ENCODE results near the gene KIRREL3. TPM values are rescaled to one million over a fixed set of nuclear protein-coding genes. Genes with fewer than 3 reads are reported as not detected.

The KIRREL3 gene
- total and polyA plus RNA-seq, 9 of the 15 experiments (the other 6 are each of a cell fraction or from before 2014, with no cell fraction given), result 0.04 to 0.10 TPM; not detected in 7

DNA sequence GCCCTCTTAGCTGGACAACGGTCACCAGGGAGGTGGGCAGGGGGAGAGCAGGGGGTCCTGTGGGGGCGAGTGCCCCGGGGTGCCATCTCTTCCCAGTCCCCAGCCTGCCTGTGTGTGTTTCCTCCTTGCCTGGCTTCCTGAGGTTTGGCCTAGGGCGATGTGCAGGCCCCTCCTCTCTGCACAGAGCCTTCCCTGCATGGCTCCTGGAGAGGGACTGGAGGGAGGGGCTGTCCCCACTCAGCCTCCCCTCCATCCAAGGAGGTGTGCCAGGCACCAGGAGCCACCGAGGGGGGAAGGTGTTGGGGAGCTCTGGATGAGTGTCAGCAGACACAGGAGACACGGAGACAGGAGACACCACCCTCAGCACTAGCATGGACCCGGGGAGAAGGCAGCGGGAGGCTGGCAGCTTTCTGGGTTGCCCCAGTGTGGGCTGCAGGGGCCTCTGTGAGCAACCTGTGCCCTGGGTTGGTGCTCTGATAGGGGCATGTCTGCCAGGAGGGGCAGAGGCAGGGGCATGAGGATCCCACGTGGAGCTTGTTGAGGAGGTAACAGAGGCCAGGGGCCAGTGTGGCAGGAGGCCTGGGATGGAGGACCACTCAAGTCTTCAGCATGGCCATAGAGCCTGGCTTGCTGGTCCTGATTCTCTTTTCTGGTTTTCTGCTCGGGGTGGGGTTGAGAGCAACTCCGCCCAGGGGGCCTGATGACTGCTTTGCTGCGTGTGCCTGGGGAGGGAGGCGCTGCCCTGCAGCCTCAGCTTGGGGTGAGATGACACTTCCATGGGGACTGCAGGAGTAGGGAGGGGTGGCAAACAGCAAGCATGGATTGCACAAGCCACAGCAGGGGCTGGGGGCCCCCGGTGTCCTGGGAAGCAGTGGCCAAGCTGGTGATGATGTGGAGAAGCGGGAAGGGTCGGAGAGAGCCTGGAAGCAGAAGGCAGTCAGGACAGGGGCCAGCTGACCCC is 566.3 kb downstream of the KIRREL3 start:
- peak; percentile 19 for ATAC-seq
- in situ Hi-C loops (cut with MboI), result no loop called here
- TF ChIP-seq, protein P1, sequence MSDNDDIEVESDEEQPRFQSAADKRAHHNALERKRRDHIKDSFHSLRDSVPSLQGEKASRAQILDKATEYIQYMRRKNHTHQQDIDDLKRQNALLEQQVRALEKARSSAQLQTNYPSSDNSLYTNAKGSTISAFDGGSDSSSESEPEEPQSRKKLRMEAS (CRISPR knock-in tag; IDR thresholded peaks at IDR 0.05), result no peak
- TF ChIP-seq MBD2 (IDR thresholded peaks at IDR 0.05; ENCODE audit: borderline replicate concordance, low read depth) (no peak), NR1H2 (CRISPR knock-in tag; IDR thresholded peaks at IDR 0.05) (no peak), NELFE (IDR thresholded peaks at IDR 0.05; ENCODE audit: insufficient read depth, insufficient read length) (no peak), HDAC6 (IDR thresholded peaks at IDR 0.05; ENCODE audit: low read depth, low read length) (no peak), CSDE1 (IDR thresholded peaks at IDR 0.05) (no peak)
- TF ChIP-seq, protein P2, sequence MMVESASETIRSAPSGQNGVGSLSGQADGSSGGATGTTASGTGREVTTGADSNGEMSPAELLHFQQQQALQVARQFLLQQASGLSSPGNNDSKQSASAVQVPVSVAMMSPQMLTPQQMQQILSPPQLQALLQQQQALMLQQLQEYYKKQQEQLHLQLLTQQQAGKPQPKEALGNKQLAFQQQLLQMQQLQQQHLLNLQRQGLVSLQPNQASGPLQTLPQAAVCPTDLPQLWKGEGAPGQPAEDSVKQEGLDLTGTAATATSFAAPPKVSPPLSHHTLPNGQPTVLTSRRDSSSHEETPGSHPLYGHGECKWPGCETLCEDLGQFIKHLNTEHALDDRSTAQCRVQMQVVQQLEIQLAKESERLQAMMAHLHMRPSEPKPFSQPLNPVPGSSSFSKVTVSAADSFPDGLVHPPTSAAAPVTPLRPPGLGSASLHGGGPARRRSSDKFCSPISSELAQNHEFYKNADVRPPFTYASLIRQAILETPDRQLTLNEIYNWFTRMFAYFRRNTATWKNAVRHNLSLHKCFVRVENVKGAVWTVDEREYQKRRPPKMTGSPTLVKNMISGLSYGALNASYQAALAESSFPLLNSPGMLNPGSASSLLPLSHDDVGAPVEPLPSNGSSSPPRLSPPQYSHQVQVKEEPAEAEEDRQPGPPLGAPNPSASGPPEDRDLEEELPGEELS (CRISPR knock-in tag; IDR thresholded peaks at IDR 0.05; ENCODE audit: borderline replicate concordance), result no peak
- TF ChIP-seq, protein P3, sequence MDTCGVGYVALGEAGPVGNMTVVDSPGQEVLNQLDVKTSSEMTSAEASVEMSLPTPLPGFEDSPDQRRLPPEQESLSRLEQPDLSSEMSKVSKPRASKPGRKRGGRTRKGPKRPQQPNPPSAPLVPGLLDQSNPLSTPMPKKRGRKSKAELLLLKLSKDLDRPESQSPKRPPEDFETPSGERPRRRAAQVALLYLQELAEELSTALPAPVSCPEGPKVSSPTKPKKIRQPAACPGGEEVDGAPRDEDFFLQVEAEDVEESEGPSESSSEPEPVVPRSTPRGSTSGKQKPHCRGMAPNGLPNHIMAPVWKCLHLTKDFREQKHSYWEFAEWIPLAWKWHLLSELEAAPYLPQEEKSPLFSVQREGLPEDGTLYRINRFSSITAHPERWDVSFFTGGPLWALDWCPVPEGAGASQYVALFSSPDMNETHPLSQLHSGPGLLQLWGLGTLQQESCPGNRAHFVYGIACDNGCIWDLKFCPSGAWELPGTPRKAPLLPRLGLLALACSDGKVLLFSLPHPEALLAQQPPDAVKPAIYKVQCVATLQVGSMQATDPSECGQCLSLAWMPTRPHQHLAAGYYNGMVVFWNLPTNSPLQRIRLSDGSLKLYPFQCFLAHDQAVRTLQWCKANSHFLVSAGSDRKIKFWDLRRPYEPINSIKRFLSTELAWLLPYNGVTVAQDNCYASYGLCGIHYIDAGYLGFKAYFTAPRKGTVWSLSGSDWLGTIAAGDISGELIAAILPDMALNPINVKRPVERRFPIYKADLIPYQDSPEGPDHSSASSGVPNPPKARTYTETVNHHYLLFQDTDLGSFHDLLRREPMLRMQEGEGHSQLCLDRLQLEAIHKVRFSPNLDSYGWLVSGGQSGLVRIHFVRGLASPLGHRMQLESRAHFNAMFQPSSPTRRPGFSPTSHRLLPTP (IDR thresholded peaks at IDR 0.05; ENCODE audit: borderline replicate concordance, extremely low read depth, insufficient read length), result no peak
- TF ChIP-seq, protein P4, sequence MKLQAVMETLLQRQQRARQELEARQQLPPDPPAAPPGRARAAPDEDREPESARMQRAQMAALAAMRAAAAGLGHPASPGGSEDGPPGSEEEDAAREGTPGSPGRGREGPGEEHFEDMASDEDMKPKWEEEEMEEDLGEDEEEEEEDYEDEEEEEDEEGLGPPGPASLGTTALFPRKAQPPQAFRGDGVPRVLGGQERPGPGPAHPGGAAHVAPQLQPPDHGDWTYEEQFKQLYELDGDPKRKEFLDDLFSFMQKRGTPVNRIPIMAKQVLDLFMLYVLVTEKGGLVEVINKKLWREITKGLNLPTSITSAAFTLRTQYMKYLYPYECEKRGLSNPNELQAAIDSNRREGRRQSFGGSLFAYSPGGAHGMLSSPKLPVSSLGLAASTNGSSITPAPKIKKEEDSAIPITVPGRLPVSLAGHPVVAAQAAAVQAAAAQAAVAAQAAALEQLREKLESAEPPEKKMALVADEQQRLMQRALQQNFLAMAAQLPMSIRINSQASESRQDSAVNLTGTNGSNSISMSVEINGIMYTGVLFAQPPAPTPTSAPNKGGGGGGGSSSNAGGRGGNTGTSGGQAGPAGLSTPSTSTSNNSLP (IDR thresholded peaks at IDR 0.05; ENCODE audit: borderline replicate concordance, low read depth, low read length), result no peak
- TF ChIP-seq, protein P5, sequence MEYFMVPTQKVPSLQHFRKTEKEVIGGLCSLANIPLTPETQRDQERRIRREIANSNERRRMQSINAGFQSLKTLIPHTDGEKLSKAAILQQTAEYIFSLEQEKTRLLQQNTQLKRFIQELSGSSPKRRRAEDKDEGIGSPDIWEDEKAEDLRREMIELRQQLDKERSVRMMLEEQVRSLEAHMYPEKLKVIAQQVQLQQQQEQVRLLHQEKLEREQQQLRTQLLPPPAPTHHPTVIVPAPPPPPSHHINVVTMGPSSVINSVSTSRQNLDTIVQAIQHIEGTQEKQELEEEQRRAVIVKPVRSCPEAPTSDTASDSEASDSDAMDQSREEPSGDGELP (CRISPR knock-in tag; IDR thresholded peaks at IDR 0.05; ENCODE audit: borderline replicate concordance), result no peak

More for the DNA sequence above, 566.3 kb downstream of the KIRREL3 start:
- Histone ChIP-seq H3K4me3 (no peak overlapping the region), H3K9ac (ENCODE audit: insufficient read depth in 1 of 2, low read depth in 2 of 2, low read length in 2 of 2) (peak overlapping the region in 1 of 2 experiments; percentile 35; a peak in 1 of 4 replicates), H3K9me1 (ENCODE audit: control insufficient read depth, insufficient read depth, low read length) (no peaks in the 10 kb centered on the region), H3K27me3 (ENCODE audit: control insufficient read depth in 2 of 2, insufficient read depth in 2 of 2, low read length in 2 of 2) (peaks cover 0 to 42% of the 10 kb centered on the region in 2 experiments; a peak in 3 of 5 replicates), H2AFZ (ENCODE audit: low read depth, low read length) (no peak overlapping the region), H3K36me3 (ENCODE audit: control insufficient read depth, insufficient read depth, low read length) (no peaks in the 10 kb centered on the region), H3K4me2 (ENCODE audit: insufficient read depth, low read length) (no peak overlapping the region), H3K79me2 (ENCODE audit: control insufficient read depth, insufficient read depth, low read length) (no peaks in the 10 kb centered on the region), H4K20me1 (replicated peaks; ENCODE audit: control insufficient read depth, insufficient read depth, low read length) (peaks cover 8% of the 10 kb centered on the region), H3K4me1 (replicated peaks in 1 of 2; ENCODE audit: control insufficient read depth in 2 of 2, insufficient read depth in 2 of 2, low read length in 2 of 2) (peaks cover 0 to 17% of the 10 kb centered on the region in 2 experiments; a peak in 4 of 5 replicates), H3K9me3 (replicated peaks; ENCODE audit: control insufficient read depth, insufficient read depth, low read depth, low read length) (no peaks in the 10 kb centered on the region), H3K27ac (ENCODE audit: extremely low read depth, low read depth, low read length) (no peak overlapping the region)
- intact Hi-C loops (cut with micrococcal nuclease), result no loop called here
- FAIRE-seq (no peak), DNase-seq (ENCODE audit: extremely low read depth in 1 of 4, low spot score in 3 of 4) (no peak)
- 21% methylated on average over 9 of the region's 16 CpGs for WGBS (ENCODE audit: insufficient coverage, low coverage, missing lambda C conversion rate)
- BruUV-seq (replicated peaks), result no TSS peak
- ChIA-PET CTCF (ENCODE audit: low intra/inter-chr PET ratio) (no interaction called here), POLR2A (interaction anchor here (0.7 to 1.4 kb wide), 2 partner anchors 11 to 13 kb away, joined by 3 read pairs; no protein-coding TSS in a partner anchor)

Measured in K562 (cell line).